Uterus (tissue), 2 donors: ENCODE measurements around the gene REG3A.

ENCODE experiments used
- POLR2A ChIP-seq, 2 donors: fragments of 450-650 bp; IDR thresholded peaks; one replicate each; pipeline ENCODE4 v1.6.1; 2016; ENCODE audit warnings: antibody characterized with exemption in 2 of 2, mild to moderate bottlenecking in 1 of 2, moderate library complexity in 1 of 2
- TF ChIP-seq, protein P1 (sequence below), 4 experiments: fragments of 200-600 bp in 2 of 4; fragments of 450-650 bp in 2 of 4; sonication (generic) in 2 of 4; IDR thresholded peaks; one replicate each; pipeline ENCODE4 v1.5.1; 2016 to 2019; ENCODE audit warnings: antibody characterized with exemption in 4 of 4, mild to moderate bottlenecking in 2 of 4, moderate library complexity in 1 of 4

DNA sequence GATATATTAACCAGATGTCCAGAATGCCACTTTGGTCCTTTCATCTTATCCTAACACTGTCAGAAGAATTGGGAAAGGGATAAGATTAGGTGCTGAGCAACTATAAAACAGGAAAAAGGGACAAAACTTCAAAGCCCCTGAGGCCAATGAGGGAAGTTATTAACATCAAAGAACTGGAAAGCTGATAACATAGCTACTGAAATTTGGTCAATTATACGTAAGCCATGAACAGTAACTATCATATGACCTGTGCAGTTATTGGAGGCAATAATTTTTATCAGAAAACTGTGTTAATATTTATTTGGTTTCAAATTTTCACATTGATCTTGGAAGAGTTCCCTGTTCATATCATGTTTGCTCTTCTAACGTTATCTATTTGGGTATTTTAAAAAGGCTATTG lies 2.6 kb upstream of the REG3A start:
- TF ChIP-seq POLR2A (IDR thresholded peaks at IDR 0.05) = no peak
- TF ChIP-seq, protein P1, sequence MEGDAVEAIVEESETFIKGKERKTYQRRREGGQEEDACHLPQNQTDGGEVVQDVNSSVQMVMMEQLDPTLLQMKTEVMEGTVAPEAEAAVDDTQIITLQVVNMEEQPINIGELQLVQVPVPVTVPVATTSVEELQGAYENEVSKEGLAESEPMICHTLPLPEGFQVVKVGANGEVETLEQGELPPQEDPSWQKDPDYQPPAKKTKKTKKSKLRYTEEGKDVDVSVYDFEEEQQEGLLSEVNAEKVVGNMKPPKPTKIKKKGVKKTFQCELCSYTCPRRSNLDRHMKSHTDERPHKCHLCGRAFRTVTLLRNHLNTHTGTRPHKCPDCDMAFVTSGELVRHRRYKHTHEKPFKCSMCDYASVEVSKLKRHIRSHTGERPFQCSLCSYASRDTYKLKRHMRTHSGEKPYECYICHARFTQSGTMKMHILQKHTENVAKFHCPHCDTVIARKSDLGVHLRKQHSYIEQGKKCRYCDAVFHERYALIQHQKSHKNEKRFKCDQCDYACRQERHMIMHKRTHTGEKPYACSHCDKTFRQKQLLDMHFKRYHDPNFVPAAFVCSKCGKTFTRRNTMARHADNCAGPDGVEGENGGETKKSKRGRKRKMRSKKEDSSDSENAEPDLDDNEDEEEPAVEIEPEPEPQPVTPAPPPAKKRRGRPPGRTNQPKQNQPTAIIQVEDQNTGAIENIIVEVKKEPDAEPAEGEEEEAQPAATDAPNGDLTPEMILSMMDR (IDR thresholded peaks at IDR 0.05) = no peak
